SK-N-SH treated with all-trans-retinoic acid at 6 μM for 48 hours (cell line): ENCODE data around the gene TALDO1.

Experiments
- ARNTL ChIP-seq: fragments of 450-650 bp; formaldehyde crosslinking; IDR thresholded peaks from 2 replicates; pipeline ENCODE4 v1.5.0; 2020; ENCODE audit warnings: low read depth, mild to moderate bottlenecking, moderate library complexity, borderline replicate concordance
- ESRRG ChIP-seq: fragments of 250-450 bp; sonication (Bioruptor Pico); IDR thresholded peaks from 2 replicates; pipeline ENCODE4 v1.6.1; 2021; ENCODE audit warnings: mild to moderate bottlenecking
- RARB ChIP-seq: fragments of 250-450 bp; sonication (Bioruptor Pico); IDR thresholded peaks from 2 replicates; pipeline ENCODE4 v1.8.0; 2021; ENCODE audit warnings: mild to moderate bottlenecking, moderate library complexity
- SNAI2 ChIP-seq: fragments of 250-450 bp; sonication (Bioruptor Pico); IDR thresholded peaks from 2 replicates; pipeline ENCODE4 v1.5.0; 2020; ENCODE audit warnings: mild to moderate bottlenecking, moderate library complexity
- TOX ChIP-seq: fragments of 250-450 bp; sonication (Bioruptor Pico); IDR thresholded peaks from 2 replicates; pipeline ENCODE4 v1.8.0; 2021; ENCODE audit warnings: mild to moderate bottlenecking, moderate library complexity, borderline replicate concordance
- ZC3H10 ChIP-seq: fragments of 250-450 bp; sonication (Bioruptor Pico); IDR thresholded peaks from 2 replicates; pipeline ENCODE4 v1.5.1; 2021; ENCODE audit warnings: mild to moderate bottlenecking, moderate library complexity
- ZFP3 ChIP-seq: fragments of 250-450 bp; sonication (Bioruptor Pico); IDR thresholded peaks from 2 replicates; pipeline ENCODE4 v1.5.0; 2020; ENCODE audit warnings: mild to moderate bottlenecking, moderate library complexity
- ZNF70 ChIP-seq: fragments of 450-650 bp; formaldehyde crosslinking; IDR thresholded peaks from 2 replicates; pipeline ENCODE4 v1.5.0; 2020; ENCODE audit warnings: mild to moderate bottlenecking, moderate library complexity
- ZNF8 ChIP-seq: fragments of 450-650 bp; formaldehyde crosslinking; IDR thresholded peaks from 2 replicates; pipeline ENCODE4 v1.5.0; 2020; ENCODE audit warnings: mild to moderate bottlenecking, moderate library complexity
- TF ChIP-seq, protein P1 (sequence below): fragments of 250-450 bp; sonication (Bioruptor Pico); IDR thresholded peaks from 2 replicates; pipeline ENCODE4 v1.8.0; 2021; ENCODE audit warnings: low read depth, mild to moderate bottlenecking, moderate library complexity, borderline replicate concordance
- TF ChIP-seq, protein P2 (sequence below): fragments of 250-450 bp; sonication (Bioruptor Pico); IDR thresholded peaks from 2 replicates; pipeline ENCODE4 v1.5.0; 2020; ENCODE audit warnings: mild to moderate bottlenecking, moderate library complexity
- TF ChIP-seq, protein P3 (sequence below): fragments of 250-450 bp; sonication (Bioruptor Pico); IDR thresholded peaks from 2 replicates; pipeline ENCODE4 v1.8.0; 2020; ENCODE audit warnings: mild to moderate bottlenecking, moderate library complexity, borderline replicate concordance
- TF ChIP-seq, protein P4 (sequence below): fragments of 250-450 bp; sonication (Bioruptor Pico); IDR thresholded peaks from 2 replicates; pipeline ENCODE4 v1.5.1; 2020; ENCODE audit warnings: low read depth, mild to moderate bottlenecking, moderate library complexity
- TF ChIP-seq, protein P5 (sequence below): fragments of 250-450 bp; sonication (Bioruptor Pico); IDR thresholded peaks from 2 replicates; pipeline ENCODE4 v1.5.1; 2021; ENCODE audit warnings: mild to moderate bottlenecking, moderate library complexity

DNA sequence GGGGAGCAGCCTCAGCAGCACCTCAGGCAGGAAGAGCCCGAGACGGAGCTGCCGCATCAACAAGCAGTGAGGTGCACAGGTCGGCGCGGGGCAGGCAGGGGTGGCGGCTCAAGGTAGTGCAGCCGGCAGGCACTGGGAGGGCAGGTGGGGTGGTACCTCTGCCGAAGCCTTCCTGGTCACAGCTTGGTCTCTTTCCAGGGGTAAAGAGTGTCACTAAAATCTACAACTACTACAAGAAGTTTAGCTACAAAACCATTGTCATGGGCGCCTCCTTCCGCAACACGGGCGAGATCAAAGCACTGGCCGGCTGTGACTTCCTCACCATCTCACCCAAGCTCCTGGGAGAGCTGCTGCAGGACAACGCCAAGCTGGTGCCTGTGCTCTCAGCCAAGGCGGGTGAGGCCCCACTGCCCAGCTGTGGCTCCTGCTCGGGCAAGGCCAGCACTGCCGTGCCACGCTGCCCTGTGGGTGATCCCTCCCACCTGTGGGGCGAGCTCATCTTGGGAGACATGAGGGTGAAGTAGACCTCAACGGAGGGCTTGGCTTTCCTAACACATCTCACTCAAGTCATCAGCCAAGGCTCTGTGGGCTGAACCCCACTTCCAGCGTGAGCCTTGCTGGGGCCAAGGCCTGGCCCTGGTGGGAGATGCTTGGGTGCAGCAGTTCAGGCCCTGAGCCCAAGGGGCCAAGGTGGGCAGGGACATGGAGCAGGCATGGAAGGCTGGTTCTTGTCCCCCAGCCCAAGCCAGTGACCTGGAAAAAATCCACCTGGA, 16.5 kb downstream of the TALDO1 start:
- no peak for TF ChIP-seq ZNF8 (CRISPR knock-in tag)
- TF ChIP-seq, protein P1, sequence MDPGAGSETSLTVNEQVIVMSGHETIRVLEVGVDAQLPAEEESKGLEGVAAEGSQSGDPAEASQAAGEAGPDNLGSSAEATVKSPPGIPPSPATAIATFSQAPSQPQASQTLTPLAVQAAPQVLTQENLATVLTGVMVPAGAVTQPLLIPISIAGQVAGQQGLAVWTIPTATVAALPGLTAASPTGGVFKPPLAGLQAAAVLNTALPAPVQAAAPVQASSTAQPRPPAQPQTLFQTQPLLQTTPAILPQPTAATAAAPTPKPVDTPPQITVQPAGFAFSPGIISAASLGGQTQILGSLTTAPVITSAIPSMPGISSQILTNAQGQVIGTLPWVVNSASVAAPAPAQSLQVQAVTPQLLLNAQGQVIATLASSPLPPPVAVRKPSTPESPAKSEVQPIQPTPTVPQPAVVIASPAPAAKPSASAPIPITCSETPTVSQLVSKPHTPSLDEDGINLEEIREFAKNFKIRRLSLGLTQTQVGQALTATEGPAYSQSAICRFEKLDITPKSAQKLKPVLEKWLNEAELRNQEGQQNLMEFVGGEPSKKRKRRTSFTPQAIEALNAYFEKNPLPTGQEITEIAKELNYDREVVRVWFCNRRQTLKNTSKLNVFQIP, result no peak
- TF ChIP-seq, protein P2, sequence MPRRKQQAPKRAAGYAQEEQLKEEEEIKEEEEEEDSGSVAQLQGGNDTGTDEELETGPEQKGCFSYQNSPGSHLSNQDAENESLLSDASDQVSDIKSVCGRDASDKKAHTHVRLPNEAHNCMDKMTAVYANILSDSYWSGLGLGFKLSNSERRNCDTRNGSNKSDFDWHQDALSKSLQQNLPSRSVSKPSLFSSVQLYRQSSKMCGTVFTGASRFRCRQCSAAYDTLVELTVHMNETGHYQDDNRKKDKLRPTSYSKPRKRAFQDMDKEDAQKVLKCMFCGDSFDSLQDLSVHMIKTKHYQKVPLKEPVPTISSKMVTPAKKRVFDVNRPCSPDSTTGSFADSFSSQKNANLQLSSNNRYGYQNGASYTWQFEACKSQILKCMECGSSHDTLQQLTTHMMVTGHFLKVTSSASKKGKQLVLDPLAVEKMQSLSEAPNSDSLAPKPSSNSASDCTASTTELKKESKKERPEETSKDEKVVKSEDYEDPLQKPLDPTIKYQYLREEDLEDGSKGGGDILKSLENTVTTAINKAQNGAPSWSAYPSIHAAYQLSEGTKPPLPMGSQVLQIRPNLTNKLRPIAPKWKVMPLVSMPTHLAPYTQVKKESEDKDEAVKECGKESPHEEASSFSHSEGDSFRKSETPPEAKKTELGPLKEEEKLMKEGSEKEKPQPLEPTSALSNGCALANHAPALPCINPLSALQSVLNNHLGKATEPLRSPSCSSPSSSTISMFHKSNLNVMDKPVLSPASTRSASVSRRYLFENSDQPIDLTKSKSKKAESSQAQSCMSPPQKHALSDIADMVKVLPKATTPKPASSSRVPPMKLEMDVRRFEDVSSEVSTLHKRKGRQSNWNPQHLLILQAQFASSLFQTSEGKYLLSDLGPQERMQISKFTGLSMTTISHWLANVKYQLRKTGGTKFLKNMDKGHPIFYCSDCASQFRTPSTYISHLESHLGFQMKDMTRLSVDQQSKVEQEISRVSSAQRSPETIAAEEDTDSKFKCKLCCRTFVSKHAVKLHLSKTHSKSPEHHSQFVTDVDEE (CRISPR knock-in tag), result no peak
- TF ChIP-seq, protein P3, sequence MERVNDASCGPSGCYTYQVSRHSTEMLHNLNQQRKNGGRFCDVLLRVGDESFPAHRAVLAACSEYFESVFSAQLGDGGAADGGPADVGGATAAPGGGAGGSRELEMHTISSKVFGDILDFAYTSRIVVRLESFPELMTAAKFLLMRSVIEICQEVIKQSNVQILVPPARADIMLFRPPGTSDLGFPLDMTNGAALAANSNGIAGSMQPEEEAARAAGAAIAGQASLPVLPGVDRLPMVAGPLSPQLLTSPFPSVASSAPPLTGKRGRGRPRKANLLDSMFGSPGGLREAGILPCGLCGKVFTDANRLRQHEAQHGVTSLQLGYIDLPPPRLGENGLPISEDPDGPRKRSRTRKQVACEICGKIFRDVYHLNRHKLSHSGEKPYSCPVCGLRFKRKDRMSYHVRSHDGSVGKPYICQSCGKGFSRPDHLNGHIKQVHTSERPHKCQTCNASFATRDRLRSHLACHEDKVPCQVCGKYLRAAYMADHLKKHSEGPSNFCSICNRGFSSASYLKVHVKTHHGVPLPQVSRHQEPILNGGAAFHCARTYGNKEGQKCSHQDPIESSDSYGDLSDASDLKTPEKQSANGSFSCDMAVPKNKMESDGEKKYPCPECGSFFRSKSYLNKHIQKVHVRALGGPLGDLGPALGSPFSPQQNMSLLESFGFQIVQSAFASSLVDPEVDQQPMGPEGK, result no peak
- TF ChIP-seq RARB (CRISPR knock-in tag), result no peak
- TF ChIP-seq, protein P4, sequence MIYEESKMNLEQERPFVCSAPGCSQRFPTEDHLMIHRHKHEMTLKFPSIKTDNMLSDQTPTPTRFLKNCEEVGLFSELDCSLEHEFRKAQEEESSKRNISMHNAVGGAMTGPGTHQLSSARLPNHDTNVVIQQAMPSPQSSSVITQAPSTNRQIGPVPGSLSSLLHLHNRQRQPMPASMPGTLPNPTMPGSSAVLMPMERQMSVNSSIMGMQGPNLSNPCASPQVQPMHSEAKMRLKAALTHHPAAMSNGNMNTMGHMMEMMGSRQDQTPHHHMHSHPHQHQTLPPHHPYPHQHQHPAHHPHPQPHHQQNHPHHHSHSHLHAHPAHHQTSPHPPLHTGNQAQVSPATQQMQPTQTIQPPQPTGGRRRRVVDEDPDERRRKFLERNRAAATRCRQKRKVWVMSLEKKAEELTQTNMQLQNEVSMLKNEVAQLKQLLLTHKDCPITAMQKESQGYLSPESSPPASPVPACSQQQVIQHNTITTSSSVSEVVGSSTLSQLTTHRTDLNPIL (CRISPR knock-in tag), result no peak
- no peak for TF ChIP-seq ZC3H10 (CRISPR knock-in tag)
- no peak for TF ChIP-seq ZNF70
- TF ChIP-seq ESRRG (CRISPR knock-in tag), result no peak
- TF ChIP-seq, protein P5, sequence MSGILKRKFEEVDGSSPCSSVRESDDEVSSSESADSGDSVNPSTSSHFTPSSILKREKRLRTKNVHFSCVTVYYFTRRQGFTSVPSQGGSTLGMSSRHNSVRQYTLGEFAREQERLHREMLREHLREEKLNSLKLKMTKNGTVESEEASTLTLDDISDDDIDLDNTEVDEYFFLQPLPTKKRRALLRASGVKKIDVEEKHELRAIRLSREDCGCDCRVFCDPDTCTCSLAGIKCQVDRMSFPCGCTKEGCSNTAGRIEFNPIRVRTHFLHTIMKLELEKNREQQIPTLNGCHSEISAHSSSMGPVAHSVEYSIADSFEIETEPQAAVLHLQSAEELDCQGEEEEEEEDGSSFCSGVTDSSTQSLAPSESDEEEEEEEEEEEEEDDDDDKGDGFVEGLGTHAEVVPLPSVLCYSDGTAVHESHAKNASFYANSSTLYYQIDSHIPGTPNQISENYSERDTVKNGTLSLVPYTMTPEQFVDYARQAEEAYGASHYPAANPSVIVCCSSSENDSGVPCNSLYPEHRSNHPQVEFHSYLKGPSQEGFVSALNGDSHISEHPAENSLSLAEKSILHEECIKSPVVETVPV (CRISPR knock-in tag), result no peak
- no peak for TF ChIP-seq SNAI2 (CRISPR knock-in tag)
- no peak for TF ChIP-seq TOX (CRISPR knock-in tag)
- no peak for TF ChIP-seq ZFP3
- no peak for TF ChIP-seq ARNTL (CRISPR knock-in tag)
